Sigmoid colon (tissue), 4 donors: Measurements from ENCODE around the gene PBX2.

Experiments used
- CTCF ChIP-seq, 4 experiments: fragments of 450-650 bp in 3 of 4; fragments of 200-600 bp in 1 of 4; IDR thresholded peaks; one replicate each; pipeline ENCODE4 v1.5.1; 2016 to 2019; ENCODE audit warnings: antibody characterized with exemption in 4 of 4, mild to moderate bottlenecking in 3 of 4, moderate library complexity in 2 of 4
- POLR2AphosphoS5 ChIP-seq, 4 donors: sonication (generic); formaldehyde crosslinking; IDR thresholded peaks; one replicate each; pipeline ENCODE4 v1.6.1; 2017; ENCODE audit warnings: antibody characterized with exemption in 4 of 4

GRCh38 chr6:32167154-32167760 lies 22.7 kb downstream of the PBX2 start:
- TF ChIP-seq CTCF (IDR thresholded peaks at IDR 0.05): no peak
- TF ChIP-seq POLR2AphosphoS5 (IDR thresholded peaks at IDR 0.05): no peak
